HG03439 (cell line): ENCODE data around the gene MTERF2.
"Not testable (repeated sequence)": the region's sequence is repeated elsewhere in the genome, so short reads cannot be mapped to it uniquely, and the experiment has no call there.

Experiments
- ATAC-seq: cut with Tn5 transposase; IDR thresholded peaks from one replicate; pipeline ENCODE4 v1.9.1; 2021; ENCODE audit warnings: mild to moderate bottlenecking, moderate library complexity; ENCODE audit not compliant: unreplicated experiment

Gene MTERF2

GRCh38 chr12:106986625-106987389 is at the start of gene MTERF2:
MTERF2 (minus strand) TSS chr12:106987146; CDS start chr12:106978714, 8,432 bp downstream.
- ATAC-seq, result peak; percentile 93

- no peak for ATAC-seq
Measured at GRCh38 chr12:107035733-107036132, 48.8 kb upstream of the MTERF2 start.

GRCh38 chr12:107033758-107034739 is 47.1 kb upstream of the MTERF2 start:
- no peak for ATAC-seq

GRCh38 chr12:107032266-107032665 is 45.3 kb upstream of the MTERF2 start:
- ATAC-seq, result no peak

- no peak for ATAC-seq
Measured at GRCh38 chr12:107031061-107031460, 44.1 kb upstream of the MTERF2 start.

DNA sequence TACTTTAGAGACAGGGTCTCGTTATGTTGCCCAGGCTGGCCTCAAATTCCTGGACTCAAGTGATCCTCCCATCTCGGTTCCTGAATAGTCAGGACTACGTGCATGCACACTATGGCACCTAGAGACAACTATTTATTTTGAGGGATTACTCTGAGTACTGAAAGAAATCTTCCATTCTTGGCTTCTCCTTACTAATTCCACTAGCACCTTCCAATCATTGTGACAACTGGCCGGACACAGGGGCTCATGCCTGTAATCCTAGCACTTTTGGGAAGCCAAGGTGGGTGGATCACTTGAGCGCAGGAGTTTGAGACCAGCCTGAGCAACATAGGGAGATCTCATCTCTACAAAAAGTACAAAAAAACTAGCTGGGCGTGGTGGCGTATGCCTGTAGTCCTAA is 42.1 kb upstream of the MTERF2 start:
- ATAC-seq, result no peak

DNA sequence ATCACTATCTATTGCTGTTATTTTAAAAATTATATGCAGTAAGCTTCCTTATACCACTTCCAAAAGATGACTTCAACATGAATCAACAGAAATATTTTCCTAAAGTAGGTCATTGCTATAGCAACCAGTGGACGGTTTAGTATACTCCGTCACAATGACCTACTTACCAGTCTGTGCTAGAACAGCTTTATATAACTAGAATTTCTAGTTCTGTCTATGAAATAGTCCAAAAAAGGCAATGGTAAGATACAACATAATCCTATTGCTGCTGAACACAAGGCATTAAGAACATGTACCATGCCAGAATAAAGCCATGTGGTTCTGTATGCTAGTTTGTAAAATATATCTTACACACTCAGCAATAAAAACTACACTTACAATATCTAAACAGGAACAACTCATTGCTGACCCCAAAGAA is 40.7 kb upstream of the MTERF2 start:
- no peak for ATAC-seq

DNA sequence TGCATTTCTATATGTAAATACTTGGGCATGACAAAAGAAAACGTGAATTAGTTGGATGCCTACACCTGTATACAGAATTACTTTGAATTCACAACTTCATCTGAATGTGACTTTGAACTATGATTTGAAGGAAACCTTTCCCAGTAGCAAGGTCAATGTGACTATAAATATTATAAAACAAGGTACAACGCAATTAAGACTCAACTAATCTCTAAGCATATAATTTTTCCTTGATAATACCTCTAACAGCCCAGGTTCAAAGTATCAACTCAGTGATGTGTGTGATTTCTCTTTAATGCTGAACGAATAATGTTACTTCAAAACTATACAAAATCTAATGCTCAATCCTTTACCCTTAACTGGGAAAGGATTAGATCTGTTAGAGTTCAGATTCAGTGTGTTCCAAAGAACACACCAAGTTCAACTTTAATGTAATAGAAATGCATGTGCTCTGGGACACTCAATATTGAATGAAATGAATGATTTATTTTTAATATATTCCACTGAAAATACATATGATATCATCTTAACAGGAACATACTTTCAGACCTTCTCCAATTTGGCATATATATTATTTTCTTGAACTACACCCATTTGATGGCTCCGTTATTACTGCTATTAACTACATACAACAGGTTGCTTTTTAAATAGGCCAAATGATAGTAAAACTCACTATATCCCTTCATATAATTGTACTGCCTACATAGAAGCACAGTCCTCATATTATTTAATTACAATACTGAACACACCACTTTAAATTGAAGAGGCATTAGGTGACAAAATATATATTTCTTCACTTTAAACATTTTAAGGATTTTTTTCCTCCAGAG is 40.1 kb upstream of the MTERF2 start:
- ATAC-seq, result no peak

DNA sequence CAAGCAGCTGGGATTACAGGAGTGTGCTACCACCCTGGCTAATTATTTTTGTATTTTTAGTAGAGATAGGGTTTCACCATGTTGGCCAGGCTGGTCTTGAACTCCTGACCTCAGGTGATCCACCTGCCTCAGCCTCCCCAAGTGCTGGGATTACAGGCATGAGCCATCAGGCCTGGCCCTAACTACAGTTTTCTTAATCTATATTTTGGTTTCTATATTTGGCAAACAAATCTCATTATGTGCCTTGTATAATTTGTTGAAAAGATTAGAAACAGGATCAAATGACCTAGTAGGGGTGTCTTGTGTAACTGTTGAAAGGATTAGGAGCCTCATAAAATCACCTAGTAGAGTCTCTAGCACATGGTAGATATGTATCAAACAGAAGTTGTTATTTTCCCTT is 39.4 kb upstream of the MTERF2 start:
- not testable (repeated sequence) for ATAC-seq

DNA sequence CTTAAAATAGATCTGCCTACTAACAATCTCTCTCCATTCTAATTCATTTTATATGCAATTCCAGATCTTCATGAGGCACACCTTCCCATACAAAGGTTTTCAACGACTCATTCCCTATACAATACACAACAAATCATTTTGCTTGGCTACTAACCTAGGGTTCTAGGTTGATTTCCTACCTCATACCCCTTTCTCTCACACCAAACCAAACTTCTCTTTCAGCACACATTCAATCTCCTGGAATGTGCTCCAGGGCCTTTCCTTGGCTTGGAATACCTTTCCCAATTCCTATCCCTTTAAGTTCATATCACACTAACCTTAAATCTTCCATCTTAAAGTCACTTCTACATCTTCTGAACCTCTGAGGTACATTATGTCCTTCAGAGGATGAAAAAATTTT is 38.7 kb upstream of the MTERF2 start:
- no peak for ATAC-seq

GRCh38 chr12:107019546-107019945 is 32.6 kb upstream of the MTERF2 start:
- no peak for ATAC-seq

GRCh38 chr12:107017042-107017441 is 30.1 kb upstream of the MTERF2 start:
- no peak for ATAC-seq

DNA sequence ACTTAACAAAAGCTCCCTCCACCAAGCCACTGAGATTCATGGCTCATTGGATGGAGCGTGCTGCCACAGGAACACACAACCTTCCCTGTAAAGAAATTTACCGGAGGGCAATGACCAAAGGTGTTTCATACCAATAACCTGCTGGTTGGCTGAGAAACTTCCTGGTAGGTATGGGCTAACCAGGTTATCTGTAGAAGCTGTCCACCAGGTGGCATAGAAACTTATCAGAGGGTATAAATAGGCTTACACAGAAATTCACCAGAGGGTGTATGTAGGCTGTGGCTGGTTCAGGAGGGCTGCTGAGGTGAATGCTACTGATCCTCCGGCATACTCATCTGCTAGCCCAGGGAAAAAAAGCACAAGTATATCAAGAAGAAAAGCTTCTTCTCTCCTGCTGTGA is 27.1 kb upstream of the MTERF2 start:
- no peak for ATAC-seq

GRCh38 chr12:107012736-107013425 is 25.9 kb upstream of the MTERF2 start:
- no peak for ATAC-seq

GRCh38 chr12:107011519-107011918 is 24.6 kb upstream of the MTERF2 start:
- ATAC-seq, result no peak

DNA sequence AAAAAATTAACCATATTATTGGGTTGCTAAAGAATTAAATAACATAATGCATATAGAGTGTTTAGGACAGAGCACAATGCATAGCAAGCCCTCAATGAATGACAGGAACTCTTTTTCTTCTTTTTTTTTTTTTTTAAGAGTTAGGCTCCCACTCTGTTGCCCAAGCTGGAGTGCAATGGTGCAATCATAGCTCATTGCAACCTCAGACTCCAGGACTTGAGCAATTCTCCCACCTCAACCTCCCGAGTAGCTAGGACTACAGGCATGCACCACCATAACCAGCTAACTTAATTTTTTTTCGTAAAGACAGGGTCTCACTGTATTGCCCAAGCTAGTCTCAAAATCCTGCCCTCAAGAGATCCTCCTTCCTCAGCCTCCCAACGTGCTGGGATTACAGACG is 20.5 kb upstream of the MTERF2 start:
- ATAC-seq, result no peak

DNA sequence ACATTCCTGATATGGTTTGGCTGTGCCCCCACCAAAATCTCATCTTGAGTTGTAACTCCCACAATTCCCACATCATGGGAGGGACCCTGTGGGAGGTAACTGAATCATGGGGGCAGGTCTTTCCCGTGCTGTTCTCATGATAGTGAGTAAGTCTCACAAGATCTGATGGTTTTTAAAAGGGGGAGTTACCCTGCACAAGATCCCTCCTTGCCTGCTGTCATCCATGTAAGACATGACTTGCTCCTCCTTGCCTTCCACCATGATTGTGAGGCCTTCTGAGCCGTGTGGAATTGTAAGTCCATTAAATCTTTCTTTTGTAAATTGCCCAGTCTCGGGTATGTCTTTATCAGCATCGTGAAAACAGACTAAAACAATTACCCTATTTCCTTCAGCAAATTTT is 15.7 kb upstream of the MTERF2 start:
- not testable (repeated sequence) for ATAC-seq

GRCh38 chr12:106999446-106999845 is 12.5 kb upstream of the MTERF2 start:
- ATAC-seq, result no peak

GRCh38 chr12:106997916-106998315 is 11.0 kb upstream of the MTERF2 start:
- no peak for ATAC-seq

DNA sequence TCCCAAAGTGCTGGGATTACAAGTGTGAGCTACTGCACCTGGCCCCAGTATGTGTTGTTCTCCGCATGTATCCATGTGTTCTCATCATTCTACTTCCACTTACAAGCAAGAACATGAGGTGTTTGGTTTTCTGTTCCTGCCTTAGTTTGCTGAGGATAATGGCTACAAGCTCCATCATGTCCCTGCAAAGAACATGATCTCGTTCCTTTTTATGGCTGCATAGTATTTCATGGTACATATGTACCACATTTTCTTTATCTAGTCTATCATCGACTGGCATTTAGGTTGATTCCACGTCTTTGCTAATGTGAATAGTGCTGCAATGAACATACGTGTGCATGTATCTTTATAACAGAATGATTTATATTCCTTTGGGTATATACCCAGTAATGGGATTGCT is 9.2 kb upstream of the MTERF2 start:
- not testable (repeated sequence) for ATAC-seq
